Naive B cell (primary cell): ENCODE data around the gene SHMT2. TPM values are rescaled to one million over a fixed set of nuclear protein-coding genes. Genes with fewer than 3 reads are reported as not detected.
A peak's percentile ranks its signal among the peaks of the same experiment; 100 is the strongest.

Experiments
- ATAC-seq, 2 donors: fragments of 150-1000 bp; cut with Tn5 transposase; 2 replicates each; pipeline ENCODE4 v1.10.0; 2021; ENCODE audit warnings: low read depth in 2 of 2, mild to moderate bottlenecking in 2 of 2, moderate library complexity in 2 of 2
- DNase-seq: peaks from one replicate; pipeline ENCODE4 v3.0.0; 2022
- H3K27ac Mint-ChIP-seq, 6 donors: one replicate each; pipeline ENCODE4 v1.8.0; 2020 to 2022; ENCODE audit warnings: mild to moderate bottlenecking in 6 of 6, mixed read lengths in 6 of 6, moderate library complexity in 5 of 6, inconsistent platforms in 2 of 6
- H3K27me3 Mint-ChIP-seq, 3 donors: one replicate each; pipeline ENCODE4 v1.8.0; 2021 to 2022; ENCODE audit warnings: mixed read lengths in 3 of 3, mild to moderate bottlenecking in 1 of 3
- H3K36me3 Mint-ChIP-seq, 2 donors: one replicate each; pipeline ENCODE4 v1.8.0; 2020 to 2022; ENCODE audit warnings: mixed read lengths in 2 of 2, inconsistent platforms in 1 of 2, mild to moderate bottlenecking in 1 of 2
- H3K4me1 Mint-ChIP-seq, 3 donors: one replicate each; pipeline ENCODE4 v1.8.0; 2020 to 2022; ENCODE audit warnings: mixed read lengths in 3 of 3, inconsistent platforms in 1 of 3, mild to moderate bottlenecking in 1 of 3, moderate library complexity in 1 of 3
- H3K4me3 Mint-ChIP-seq, 8 donors: one replicate each; pipeline ENCODE4 v1.8.0; 2020 to 2022; ENCODE audit warnings: mild to moderate bottlenecking in 8 of 8, mixed read lengths in 8 of 8, moderate library complexity in 8 of 8, inconsistent platforms in 2 of 8
- H3K9me3 Mint-ChIP-seq, 7 donors: one replicate each; pipeline ENCODE4 v1.8.0; 2020 to 2022; ENCODE audit warnings: mixed read lengths in 7 of 7, mild to moderate bottlenecking in 5 of 7, inconsistent platforms in 2 of 7, moderate library complexity in 1 of 7
- polyA plus RNA-seq, 6 donors: library from polyadenylated mRNA; unstranded; fragments of 300-500 nt; fragmentation: Illumina TruSeq; gene quantifications; one replicate each; pipeline ENCODE4 v1.2.3, GENCODE V29; 2021; ENCODE audit warnings: low read depth in 6 of 6

The SHMT2 gene
- 100 to 1,000 TPM; 160 to 183 (median 173) TPM for polyA plus RNA-seq

GRCh38 chr12:57229634-57230380, at the start of gene SHMT2:
SHMT2 (plus strand) TSS chr12:57229711; CDS start chr12:57229779, 68 bp downstream.
- H3K4me1 Mint-ChIP-seq, result peaks cover 64 to 88% (median 87%) of the 10 kb centered on the region in 3 donors
- H3K27ac Mint-ChIP-seq, result peak within 1 kb of the TSS; percentile 93 to 97 (median 96)
- H3K9me3 Mint-ChIP-seq, result peaks cover 0 to 5% (median 0%) of the 10 kb centered on the region in 7 donors
- DNase-seq (peak; percentile 90), ATAC-seq (peak; percentile 19 to 39)
- H3K27me3 Mint-ChIP-seq, result peaks cover 9 to 16% (median 10%) of the 10 kb centered on the region in 3 donors
- peaks cover 6 to 30% of the 10 kb centered on the region in 2 donors for H3K36me3 Mint-ChIP-seq
- peak within 1 kb of the TSS; percentile 96 to 99 (median 98) for H3K4me3 Mint-ChIP-seq

GRCh38 chr12:57180321-57180989, 49.1 kb upstream of the SHMT2 start:
- Mint-ChIP-seq H3K4me3 (no peak overlapping the region), H3K27ac (no peak overlapping the region)

GRCh38 chr12:57181072-57181471, 48.4 kb upstream of the SHMT2 start:
- Mint-ChIP-seq H3K36me3 (no peaks in the 10 kb centered on the region), H3K27me3 (peaks cover 0 to 6% (median 0%) of the 10 kb centered on the region in 3 donors), H3K27ac (no peak overlapping the region), H3K4me3 (no peak overlapping the region), H3K4me1 (peaks cover 4 to 13% (median 6%) of the 10 kb centered on the region in 3 donors), H3K9me3 (no peaks in the 10 kb centered on the region)
- no peak for ATAC-seq
- no peak for DNase-seq

More at GRCh38 chr12:57180321-57180989, 49.1 kb upstream of the SHMT2 start:
- peaks cover 0 to 6% (median 0%) of the 10 kb centered on the region in 3 donors for H3K27me3 Mint-ChIP-seq
- H3K36me3 Mint-ChIP-seq, result no peaks in the 10 kb centered on the region
- DNase-seq (no peak), ATAC-seq (no peak)
- H3K4me1 Mint-ChIP-seq, result peaks cover 4 to 13% (median 6%) of the 10 kb centered on the region in 3 donors
- H3K9me3 Mint-ChIP-seq, result no peaks in the 10 kb centered on the region

GRCh38 chr12:57181561-57182155, 47.9 kb upstream of the SHMT2 start:
- H3K9me3 Mint-ChIP-seq, result no peaks in the 10 kb centered on the region
- no peak overlapping the region for H3K4me3 Mint-ChIP-seq
- peaks cover 0 to 6% (median 0%) of the 10 kb centered on the region in 3 donors for H3K27me3 Mint-ChIP-seq
- no peak for DNase-seq
- H3K4me1 Mint-ChIP-seq, result peaks cover 4 to 13% (median 6%) of the 10 kb centered on the region in 3 donors
- no peak overlapping the region for H3K27ac Mint-ChIP-seq
- H3K36me3 Mint-ChIP-seq, result no peaks in the 10 kb centered on the region
- no peak for ATAC-seq

- Mint-ChIP-seq H3K4me1 (peaks cover 4 to 12% (median 6%) of the 10 kb centered on the region in 3 donors), H3K9me3 (no peaks in the 10 kb centered on the region), H3K27me3 (peaks cover 0 to 5% (median 0%) of the 10 kb centered on the region in 3 donors), H3K4me3 (no peak overlapping the region), H3K36me3 (no peaks in the 10 kb centered on the region), H3K27ac (peak overlapping the region in 2 of 6 donors; percentile 23 to 58)
- peak; percentile 78 for DNase-seq
- peak; percentile 98 for ATAC-seq
Measured at GRCh38 chr12:57182918-57183575, 46.5 kb upstream of the SHMT2 start.

GRCh38 chr12:57183939-57184725, 45.4 kb upstream of the SHMT2 start:
- peaks cover 4 to 7% (median 6%) of the 10 kb centered on the region in 3 donors for H3K4me1 Mint-ChIP-seq
- ATAC-seq, result no peak
- peak overlapping the region in 1 of 6 donors; percentile 47 for H3K27ac Mint-ChIP-seq
- H3K4me3 Mint-ChIP-seq, result no peak overlapping the region
- H3K27me3 Mint-ChIP-seq, result no peaks in the 10 kb centered on the region
- no peaks in the 10 kb centered on the region for H3K36me3 Mint-ChIP-seq
- DNase-seq, result no peak
- H3K9me3 Mint-ChIP-seq, result no peaks in the 10 kb centered on the region

GRCh38 chr12:57185403-57185802, 44.1 kb upstream of the SHMT2 start:
- DNase-seq (no peak), ATAC-seq (no peak)
- no peak overlapping the region for H3K27ac Mint-ChIP-seq
- H3K4me3 Mint-ChIP-seq, result no peak overlapping the region
- peaks cover 4 to 7% (median 6%) of the 10 kb centered on the region in 3 donors for H3K4me1 Mint-ChIP-seq
- no peaks in the 10 kb centered on the region for H3K9me3 Mint-ChIP-seq
- no peaks in the 10 kb centered on the region for H3K36me3 Mint-ChIP-seq
- no peaks in the 10 kb centered on the region for H3K27me3 Mint-ChIP-seq

GRCh38 chr12:57185906-57186508, 43.5 kb upstream of the SHMT2 start:
- no peaks in the 10 kb centered on the region for H3K36me3 Mint-ChIP-seq
- no peak for ATAC-seq
- peak overlapping the region in 1 of 6 donors; percentile 70 for H3K27ac Mint-ChIP-seq
- peaks cover 4 to 7% (median 6%) of the 10 kb centered on the region in 3 donors for H3K4me1 Mint-ChIP-seq
- no peak for DNase-seq
- no peaks in the 10 kb centered on the region for H3K9me3 Mint-ChIP-seq
- no peak overlapping the region for H3K4me3 Mint-ChIP-seq
- H3K27me3 Mint-ChIP-seq, result no peaks in the 10 kb centered on the region

GRCh38 chr12:57187222-57188089, 42.1 kb upstream of the SHMT2 start:
- H3K27ac Mint-ChIP-seq, result peak overlapping the region in 3 of 6 donors; percentile 15 to 78 (median 30)
- no peak for DNase-seq
- ATAC-seq, result no peak
- no peak overlapping the region for H3K4me3 Mint-ChIP-seq
- peaks cover 5 to 12% (median 6%) of the 10 kb centered on the region in 3 donors for H3K27me3 Mint-ChIP-seq
- H3K9me3 Mint-ChIP-seq, result no peaks in the 10 kb centered on the region
- no peaks in the 10 kb centered on the region for H3K36me3 Mint-ChIP-seq
- peaks cover 6 to 9% (median 7%) of the 10 kb centered on the region in 3 donors for H3K4me1 Mint-ChIP-seq

- H3K36me3 Mint-ChIP-seq, result no peaks in the 10 kb centered on the region
- ATAC-seq, result no peak
- peaks cover 5 to 12% (median 7%) of the 10 kb centered on the region in 3 donors for H3K27me3 Mint-ChIP-seq
- no peaks in the 10 kb centered on the region for H3K9me3 Mint-ChIP-seq
- peaks cover 2 to 6% (median 3%) of the 10 kb centered on the region in 3 donors for H3K4me1 Mint-ChIP-seq
- H3K27ac Mint-ChIP-seq, result peak overlapping the region in 1 of 6 donors; percentile 15
- no peak for DNase-seq
- no peak overlapping the region for H3K4me3 Mint-ChIP-seq
Measured at GRCh38 chr12:57188090-57188425, 41.5 kb upstream of the SHMT2 start.

- no peaks in the 10 kb centered on the region for H3K36me3 Mint-ChIP-seq
- peaks cover 0 to 5% (median 0%) of the 10 kb centered on the region in 3 donors for H3K4me1 Mint-ChIP-seq
- no peak overlapping the region for H3K4me3 Mint-ChIP-seq
- DNase-seq (no peak), ATAC-seq (no peak)
- H3K9me3 Mint-ChIP-seq, result no peaks in the 10 kb centered on the region
- no peak overlapping the region for H3K27ac Mint-ChIP-seq
- H3K27me3 Mint-ChIP-seq, result peaks cover 5 to 12% (median 7%) of the 10 kb centered on the region in 3 donors
Measured at GRCh38 chr12:57190037-57190436, 39.5 kb upstream of the SHMT2 start.
